ENCODE measurements around the gene STAM.

STAM gene

DNA sequence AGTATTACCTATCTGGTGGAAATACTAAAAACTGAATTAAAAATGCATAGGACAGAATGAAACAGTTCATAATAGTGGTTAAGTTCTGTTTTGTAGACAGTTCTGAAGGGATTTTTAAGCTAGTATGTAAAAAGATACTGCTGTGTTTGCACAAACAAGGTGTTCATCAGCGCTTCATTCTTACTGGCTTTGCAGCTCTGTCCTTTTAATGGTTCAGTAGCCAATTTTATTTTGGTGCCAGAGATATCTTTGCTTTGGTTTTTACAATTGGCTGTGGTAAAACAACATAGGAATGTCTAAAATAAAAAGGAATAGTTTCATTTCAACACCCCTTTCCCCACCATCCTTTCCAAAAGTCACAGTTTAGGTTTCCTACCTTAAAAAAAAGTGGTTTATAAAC is 33.0 kb downstream of the STAM start:
- DNase-seq: no peak
- Mint-ChIP-seq H3K4me1 (ENCODE audit: low read depth) (peaks cover 69% of the 10 kb centered on the region), H3K27ac (no peak overlapping the region), H3K9me3 (peaks cover 7% of the 10 kb centered on the region), H3K4me3 (no peak overlapping the region), H3K36me3 (ENCODE audit: low read depth) (peaks cover 24% of the 10 kb centered on the region), H3K27me3 (no peaks in the 10 kb centered on the region)

DNA sequence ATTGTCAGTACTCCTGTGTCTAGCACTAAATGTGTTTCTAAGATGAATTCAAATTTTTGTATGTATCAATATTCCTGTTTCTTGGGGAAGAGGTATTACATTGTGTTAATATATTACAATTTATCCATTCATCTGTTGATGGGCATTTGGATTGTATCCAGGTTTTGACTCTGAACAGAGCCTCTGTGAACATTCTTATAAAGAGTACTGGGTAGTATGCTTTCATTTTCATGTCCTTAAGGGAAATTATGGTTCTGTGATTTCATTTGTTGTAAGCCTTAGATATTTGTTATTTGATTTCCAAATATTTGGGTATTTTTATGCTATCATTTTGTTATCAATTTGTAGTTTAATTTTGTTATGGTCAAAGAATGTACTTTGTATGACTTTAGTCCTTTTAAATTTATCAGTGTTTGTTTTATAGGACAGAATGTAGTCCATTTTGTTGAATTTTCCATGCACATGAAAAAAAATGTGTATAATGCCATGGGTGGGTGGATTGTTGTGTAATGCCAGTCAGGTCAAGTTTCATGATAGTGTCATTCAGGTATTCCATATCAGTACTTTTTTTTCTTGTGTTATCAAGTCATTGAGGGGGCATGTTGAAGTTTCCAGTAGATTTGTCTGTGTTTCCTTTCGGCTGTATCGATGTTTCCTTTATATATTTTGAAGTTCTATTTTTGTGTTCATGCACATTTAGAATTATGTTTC is 38.4 kb downstream of the STAM start:
- H3K36me3 Mint-ChIP-seq (ENCODE audit: low read depth): peaks cover 41% of the 10 kb centered on the region
- DNase-seq: no peak
- peaks cover 64% of the 10 kb centered on the region for H3K4me1 Mint-ChIP-seq (ENCODE audit: low read depth)
- peaks cover 7% of the 10 kb centered on the region for H3K9me3 Mint-ChIP-seq
- no peak overlapping the region for H3K4me3 Mint-ChIP-seq
- H3K27ac Mint-ChIP-seq: peak overlapping the region; percentile 27
- no peaks in the 10 kb centered on the region for H3K27me3 Mint-ChIP-seq

DNA sequence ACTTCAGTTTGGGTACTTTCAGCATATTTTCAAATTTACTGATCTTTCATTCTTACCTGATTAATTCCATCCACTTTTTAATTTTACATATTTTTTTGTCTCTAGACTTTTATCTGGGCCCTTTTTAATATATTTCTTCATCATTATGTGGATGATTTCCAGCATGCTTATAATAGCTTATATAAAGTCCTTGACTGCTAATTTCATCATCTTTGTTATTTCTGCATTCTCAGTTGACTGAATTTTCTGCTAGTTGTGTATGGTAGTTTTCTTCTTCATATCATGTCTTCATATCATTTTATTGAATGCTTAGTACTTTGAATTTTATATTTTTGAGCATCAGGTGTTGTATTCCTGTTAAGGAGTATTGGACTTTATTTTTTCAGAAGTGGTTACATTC is 39.6 kb downstream of the STAM start:
- H3K4me1 Mint-ChIP-seq (ENCODE audit: low read depth): peaks cover 62% of the 10 kb centered on the region

DNA sequence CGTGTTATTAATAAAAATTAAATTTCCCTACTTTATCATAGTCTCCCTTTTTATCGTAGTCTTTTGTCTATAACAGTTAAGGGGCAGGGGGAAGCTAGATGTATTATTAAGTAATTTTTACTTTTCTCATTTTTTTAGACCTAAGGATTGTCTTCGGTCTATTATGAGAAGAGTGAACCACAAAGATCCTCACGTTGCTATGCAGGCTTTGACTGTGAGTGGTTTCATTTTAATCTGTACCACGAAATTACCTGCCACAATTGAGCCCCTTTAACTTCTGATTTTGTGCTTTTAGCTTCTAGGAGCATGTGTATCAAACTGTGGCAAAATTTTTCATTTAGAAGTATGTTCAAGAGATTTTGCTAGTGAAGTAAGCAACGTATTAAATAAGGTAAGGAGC is 40.6 kb downstream of the STAM start:
- no peak overlapping the region for H3K4me3 Mint-ChIP-seq
- H3K27me3 Mint-ChIP-seq: no peaks in the 10 kb centered on the region
- H3K9me3 Mint-ChIP-seq: peaks cover 2% of the 10 kb centered on the region
- peaks cover 46% of the 10 kb centered on the region for H3K36me3 Mint-ChIP-seq (ENCODE audit: low read depth)
- H3K27ac Mint-ChIP-seq: peak overlapping the region; percentile 22
- no peak for DNase-seq
- H3K4me1 Mint-ChIP-seq (ENCODE audit: low read depth): peaks cover 54% of the 10 kb centered on the region

More for the DNA sequence above, 39.6 kb downstream of the STAM start:
- DNase-seq: no peak
- no peak overlapping the region for H3K4me3 Mint-ChIP-seq
- peaks cover 50% of the 10 kb centered on the region for H3K36me3 Mint-ChIP-seq (ENCODE audit: low read depth)
- H3K9me3 Mint-ChIP-seq: peaks cover 7% of the 10 kb centered on the region
- peak overlapping the region; percentile 75 for H3K27ac Mint-ChIP-seq
- no peaks in the 10 kb centered on the region for H3K27me3 Mint-ChIP-seq

DNA sequence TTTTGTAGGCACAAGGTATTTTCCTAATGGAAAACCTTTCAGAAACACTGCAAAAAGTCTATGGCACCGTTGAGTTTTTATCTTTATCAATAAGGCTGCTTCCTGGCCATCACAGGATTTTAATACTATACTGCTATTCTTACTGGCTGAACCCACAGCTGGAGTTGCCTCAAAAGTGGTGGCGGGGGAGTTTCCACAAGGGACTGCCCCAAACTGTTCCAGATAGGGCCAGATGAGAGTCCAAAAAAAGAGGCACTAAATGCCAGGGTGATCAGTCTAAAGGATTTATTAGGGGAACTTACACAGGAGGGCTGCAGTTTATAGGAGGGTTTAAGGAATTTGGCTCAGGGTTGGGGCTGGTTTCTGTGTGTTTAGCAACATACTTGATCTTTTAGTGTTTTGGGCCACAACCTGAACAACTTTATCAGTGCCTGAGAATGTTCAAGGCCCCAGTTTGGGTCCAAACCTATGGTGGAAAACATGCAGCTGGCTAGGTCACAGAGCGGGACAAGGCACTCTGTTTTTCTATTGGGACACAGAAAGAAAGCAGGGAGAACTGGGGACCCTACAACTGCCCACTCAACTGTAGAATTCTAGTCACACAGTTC is 41.4 kb downstream of the STAM start:
- H3K4me3 Mint-ChIP-seq: peak overlapping the region; percentile 37
- H3K27me3 Mint-ChIP-seq: no peaks in the 10 kb centered on the region
- peak overlapping the region; percentile 87 for H3K27ac Mint-ChIP-seq
- peak; percentile 36 for DNase-seq
- peaks cover 46% of the 10 kb centered on the region for H3K4me1 Mint-ChIP-seq (ENCODE audit: low read depth)
- peaks cover 49% of the 10 kb centered on the region for H3K36me3 Mint-ChIP-seq (ENCODE audit: low read depth)
- H3K9me3 Mint-ChIP-seq: no peaks in the 10 kb centered on the region

DNA sequence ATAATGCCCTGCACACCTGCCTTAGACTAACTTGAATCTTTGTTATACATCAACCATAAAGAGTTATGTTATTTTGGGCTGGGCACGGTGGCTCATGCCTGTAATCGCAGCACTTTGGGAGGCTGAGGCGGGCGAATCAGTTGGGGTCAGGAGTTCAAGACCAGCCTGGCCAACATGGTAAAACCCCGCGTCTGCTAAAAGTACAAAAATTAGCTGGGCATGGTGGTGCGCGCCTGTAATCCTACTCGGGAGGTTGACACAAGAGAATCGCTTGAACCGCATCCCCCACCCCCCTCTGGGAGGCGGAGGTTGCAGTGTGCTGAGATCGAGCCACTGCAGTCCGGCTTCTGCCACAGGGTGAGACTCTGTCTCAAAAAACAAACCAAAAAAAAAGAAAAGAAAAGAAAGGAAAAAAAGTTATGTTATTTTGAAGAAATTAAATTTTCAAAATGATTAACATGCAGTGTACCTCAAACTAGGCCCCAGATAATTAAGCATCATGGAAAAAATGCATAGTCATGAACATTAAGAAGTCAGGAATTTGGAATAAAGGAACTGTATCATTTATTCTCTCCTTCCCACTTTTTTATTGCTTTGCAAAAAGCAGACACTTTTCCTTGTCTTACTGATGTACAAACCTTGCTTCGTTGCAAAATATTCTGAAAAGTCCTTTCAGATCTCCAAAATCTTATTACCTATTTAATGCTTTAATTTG is 43.3 kb downstream of the STAM start:
- Mint-ChIP-seq H3K27me3 (no peaks in the 10 kb centered on the region), H3K4me1 (ENCODE audit: low read depth) (peaks cover 33% of the 10 kb centered on the region), H3K9me3 (no peaks in the 10 kb centered on the region), H3K36me3 (ENCODE audit: low read depth) (peaks cover 58% of the 10 kb centered on the region), H3K27ac (no peak overlapping the region), H3K4me3 (no peak overlapping the region)
- no peak for DNase-seq

DNA sequence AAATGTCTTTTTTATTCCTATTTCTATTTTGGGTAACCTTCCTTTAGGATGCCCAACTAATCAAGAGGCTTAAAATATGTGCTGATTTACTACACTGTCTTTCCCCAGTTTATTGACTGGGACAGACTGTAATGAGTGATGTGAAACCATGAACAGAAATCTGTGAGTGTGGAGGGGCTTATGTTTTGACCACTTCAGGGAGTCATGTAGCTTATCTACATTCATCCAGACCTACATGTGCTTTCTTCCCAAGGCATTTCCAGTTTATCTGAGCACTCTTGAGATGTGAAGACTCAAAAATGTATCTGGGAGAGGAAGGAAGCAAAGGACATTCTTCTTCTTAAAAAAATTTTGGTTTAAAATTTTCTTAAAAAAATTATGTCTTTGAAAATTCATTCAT is 45.2 kb downstream of the STAM start:
- H3K4me3 Mint-ChIP-seq: no peak overlapping the region
- no peak for DNase-seq
- no peak overlapping the region for H3K27ac Mint-ChIP-seq
- H3K36me3 Mint-ChIP-seq (ENCODE audit: low read depth): peaks cover 71% of the 10 kb centered on the region
- H3K27me3 Mint-ChIP-seq: no peaks in the 10 kb centered on the region
- H3K9me3 Mint-ChIP-seq: no peaks in the 10 kb centered on the region
- H3K4me1 Mint-ChIP-seq (ENCODE audit: low read depth): peaks cover 15% of the 10 kb centered on the region

DNA sequence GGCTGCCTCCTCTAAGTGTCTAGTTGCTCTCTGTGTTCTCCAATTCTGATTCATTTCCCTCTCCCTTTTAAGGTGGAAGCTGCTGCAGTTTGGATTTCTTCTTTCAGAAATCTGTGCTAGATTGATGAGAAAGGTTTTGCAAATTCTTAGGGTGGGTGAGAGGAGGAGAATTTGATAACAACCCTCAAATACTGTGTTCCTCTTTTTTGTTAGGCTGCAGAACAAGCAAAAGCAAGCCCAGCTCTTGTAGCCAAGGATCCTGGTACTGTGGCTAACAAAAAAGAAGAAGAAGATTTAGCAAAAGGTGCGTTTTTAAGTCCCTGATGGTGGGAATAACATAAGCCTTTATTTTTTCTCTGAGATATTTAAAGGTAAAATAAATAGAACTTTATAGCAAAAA is 49.1 kb downstream of the STAM start:
- Mint-ChIP-seq H3K36me3 (ENCODE audit: low read depth) (peaks cover 78% of the 10 kb centered on the region), H3K27ac (peak overlapping the region; percentile 19), H3K4me1 (ENCODE audit: low read depth) (no peaks in the 10 kb centered on the region), H3K9me3 (no peaks in the 10 kb centered on the region), H3K4me3 (no peak overlapping the region), H3K27me3 (no peaks in the 10 kb centered on the region)
- DNase-seq: no peak

DNA sequence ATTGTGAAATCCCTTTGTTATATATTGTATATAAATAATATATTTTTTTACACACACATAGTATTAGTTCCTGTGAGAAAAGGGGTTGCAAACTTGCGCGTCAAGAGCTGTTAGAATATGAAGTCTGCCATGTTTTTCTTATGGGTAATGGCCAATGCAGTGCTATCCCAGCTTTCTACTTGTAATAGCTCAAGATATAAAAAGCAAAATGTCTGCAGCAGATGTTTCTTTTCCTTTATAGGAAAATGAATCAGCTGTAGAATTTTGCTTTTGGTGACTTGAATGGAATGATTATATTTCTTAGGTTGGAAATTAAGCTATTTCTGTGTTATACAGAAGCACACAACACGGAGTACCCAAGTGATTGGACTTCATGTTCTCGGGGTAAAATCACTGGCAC is 54.7 kb downstream of the STAM start:
- Mint-ChIP-seq H3K4me3 (no peak overlapping the region), H3K27ac (no peak overlapping the region), H3K9me3 (no peaks in the 10 kb centered on the region), H3K36me3 (ENCODE audit: low read depth) (peaks cover 80% of the 10 kb centered on the region), H3K27me3 (no peaks in the 10 kb centered on the region), H3K4me1 (ENCODE audit: low read depth) (peaks cover 1% of the 10 kb centered on the region)
- DNase-seq: no peak

DNA sequence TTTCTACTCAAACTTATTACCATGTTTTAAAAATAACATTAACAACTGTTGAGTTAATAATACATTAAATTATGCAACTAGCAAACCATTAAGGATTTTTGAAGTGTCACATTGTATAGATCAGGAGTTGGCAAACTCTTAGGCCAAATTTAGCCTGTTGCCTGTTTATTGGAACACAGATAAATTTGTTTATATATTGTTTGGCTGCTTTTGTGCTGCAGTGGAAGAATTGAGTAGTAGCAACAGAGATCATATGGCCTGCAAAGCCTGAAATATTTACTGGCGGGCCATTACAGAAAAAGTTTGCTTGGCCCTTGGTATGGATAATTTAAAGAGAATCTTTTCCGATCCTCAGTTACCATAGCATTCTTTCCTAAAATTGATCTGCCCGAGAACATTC is 57.4 kb downstream of the STAM start:
- Mint-ChIP-seq H3K4me3 (no peak overlapping the region), H3K27ac (no peak overlapping the region), H3K36me3 (ENCODE audit: low read depth) (peaks cover 75% of the 10 kb centered on the region), H3K9me3 (no peaks in the 10 kb centered on the region), H3K4me1 (ENCODE audit: low read depth) (peaks cover 1% of the 10 kb centered on the region), H3K27me3 (no peaks in the 10 kb centered on the region)
- DNase-seq: no peak

DNA sequence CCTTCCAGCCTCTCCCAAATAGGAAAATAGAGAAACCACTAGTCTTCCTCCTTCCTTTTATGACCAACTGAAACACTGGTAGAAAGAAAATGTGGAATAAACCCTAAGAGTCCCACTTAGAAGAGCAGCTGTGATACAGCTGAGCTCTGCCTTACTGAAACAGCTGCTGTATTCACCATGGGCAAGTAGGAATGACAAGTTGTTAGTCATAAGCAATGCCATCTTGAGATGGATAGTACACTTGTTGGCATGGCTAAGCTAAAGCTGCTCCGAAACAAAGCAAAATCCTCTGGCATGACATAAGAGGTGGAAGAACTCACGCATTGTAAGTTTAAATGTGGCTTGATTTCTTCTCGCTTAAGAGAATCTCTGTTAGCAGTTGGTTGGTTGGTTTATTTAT is 59.8 kb downstream of the STAM start:
- Mint-ChIP-seq H3K27me3 (no peaks in the 10 kb centered on the region), H3K27ac (no peak overlapping the region), H3K4me3 (no peak overlapping the region), H3K4me1 (ENCODE audit: low read depth) (peaks cover 1% of the 10 kb centered on the region), H3K36me3 (ENCODE audit: low read depth) (peaks cover 80% of the 10 kb centered on the region), H3K9me3 (no peaks in the 10 kb centered on the region)
- no peak for DNase-seq

DNA sequence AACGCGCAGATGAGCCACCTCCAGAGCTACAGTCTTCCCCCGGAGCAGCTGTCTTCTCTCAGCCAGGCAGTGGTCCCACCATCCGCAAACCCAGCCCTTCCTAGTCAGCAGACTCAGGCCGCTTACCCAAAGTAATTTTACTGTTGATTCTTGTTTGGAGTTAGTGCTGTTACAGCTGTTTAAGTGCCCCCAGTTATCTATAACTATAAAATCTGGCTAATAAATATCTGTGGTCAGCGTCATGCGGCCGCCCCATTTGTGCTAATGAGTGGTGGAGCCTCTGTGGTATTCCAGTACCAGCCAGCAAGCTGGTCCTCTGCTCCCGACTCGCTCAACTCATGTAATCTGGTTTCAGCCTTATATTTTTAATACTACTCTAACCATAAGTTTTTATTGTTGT is 64.9 kb downstream of the STAM start:
- DNase-seq: no peak
- no peak overlapping the region for H3K4me3 Mint-ChIP-seq
- no peaks in the 10 kb centered on the region for H3K9me3 Mint-ChIP-seq
- H3K27ac Mint-ChIP-seq: no peak overlapping the region
- H3K4me1 Mint-ChIP-seq (ENCODE audit: low read depth): no peaks in the 10 kb centered on the region
- no peaks in the 10 kb centered on the region for H3K27me3 Mint-ChIP-seq
- peaks cover 90% of the 10 kb centered on the region for H3K36me3 Mint-ChIP-seq (ENCODE audit: low read depth)

DNA sequence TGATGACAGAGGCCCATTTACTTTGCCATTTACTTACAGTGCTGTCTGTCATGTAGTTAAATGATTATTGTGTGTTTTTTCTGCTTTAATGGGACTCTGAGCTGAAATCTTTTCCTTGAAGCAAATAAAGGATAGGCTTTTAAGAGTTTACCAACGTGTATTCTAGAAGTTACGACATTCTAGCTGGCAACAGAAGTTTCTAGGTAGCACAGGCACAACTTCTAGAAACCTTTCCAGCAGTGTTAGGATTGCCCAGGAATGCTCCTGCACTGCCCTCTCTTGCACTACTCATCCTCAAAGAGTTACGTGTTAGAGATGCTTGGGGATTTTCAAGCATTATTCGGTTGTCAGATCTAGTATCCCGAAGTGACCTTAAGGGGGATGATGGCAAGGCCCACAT is 65.5 kb downstream of the STAM start:
- peaks cover 92% of the 10 kb centered on the region for H3K36me3 Mint-ChIP-seq (ENCODE audit: low read depth)

DNA sequence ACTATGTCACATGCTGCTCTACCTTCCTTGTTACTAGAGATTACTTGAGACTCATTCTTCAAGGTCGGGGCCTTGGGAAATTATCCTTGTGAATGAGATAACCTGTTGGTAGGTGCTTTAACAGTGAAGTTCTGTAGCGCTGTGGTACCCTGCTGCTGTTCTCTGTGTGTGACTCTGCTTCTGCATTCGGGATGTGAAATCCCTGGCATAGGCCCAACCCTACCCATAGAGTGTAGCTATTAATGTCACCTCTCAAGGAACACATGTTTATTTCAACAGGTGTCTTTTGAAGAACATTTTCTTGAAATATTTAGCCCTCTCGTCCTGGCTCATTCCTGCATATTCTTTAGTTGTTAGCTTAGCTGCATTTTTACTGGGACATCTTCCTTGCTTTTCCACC is 66.2 kb downstream of the STAM start:
- H3K4me1 Mint-ChIP-seq (ENCODE audit: low read depth): no peaks in the 10 kb centered on the region
- H3K9me3 Mint-ChIP-seq: no peaks in the 10 kb centered on the region
- peaks cover 94% of the 10 kb centered on the region for H3K36me3 Mint-ChIP-seq (ENCODE audit: low read depth)
- no peaks in the 10 kb centered on the region for H3K27me3 Mint-ChIP-seq
- DNase-seq: no peak
- no peak overlapping the region for H3K4me3 Mint-ChIP-seq
- no peak overlapping the region for H3K27ac Mint-ChIP-seq

More for the DNA sequence above, 65.5 kb downstream of the STAM start:
- H3K4me1 Mint-ChIP-seq (ENCODE audit: low read depth): no peaks in the 10 kb centered on the region
- H3K9me3 Mint-ChIP-seq: no peaks in the 10 kb centered on the region
- DNase-seq: no peak
- no peak overlapping the region for H3K4me3 Mint-ChIP-seq
- H3K27me3 Mint-ChIP-seq: no peaks in the 10 kb centered on the region
- no peak overlapping the region for H3K27ac Mint-ChIP-seq

DNA sequence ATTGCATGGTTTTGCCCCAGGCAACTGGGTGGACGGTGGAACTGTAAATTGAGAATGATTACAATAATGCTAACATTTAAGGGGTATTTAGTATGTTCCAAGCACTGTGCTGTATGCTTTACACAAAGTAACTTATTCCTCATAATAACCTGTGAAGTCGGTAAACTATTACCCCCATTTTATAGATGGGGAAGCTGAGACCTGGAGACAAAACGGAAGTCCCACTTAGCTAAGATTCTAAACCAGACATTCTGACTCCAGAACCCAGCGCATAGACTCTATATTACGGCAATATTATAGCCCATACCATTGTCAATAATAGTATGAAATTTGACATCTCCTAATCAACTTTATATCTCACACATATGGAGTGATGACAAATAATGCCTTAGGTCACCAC is 68.1 kb downstream of the STAM start:
- Mint-ChIP-seq H3K27me3 (no peaks in the 10 kb centered on the region), H3K27ac (no peak overlapping the region), H3K4me1 (ENCODE audit: low read depth) (no peaks in the 10 kb centered on the region), H3K36me3 (ENCODE audit: low read depth) (peaks cover 95% of the 10 kb centered on the region), H3K9me3 (no peaks in the 10 kb centered on the region), H3K4me3 (no peak overlapping the region)
- DNase-seq: no peak

Measured in activated T-cell treated with anti-CD3 and anti-CD28 coated beads, Interleukin-2, amount 50 U/mL, for 24 hours (primary cell).